Measurements from ENCODE around the gene ZNF831.

ZNF831 gene

DNA sequence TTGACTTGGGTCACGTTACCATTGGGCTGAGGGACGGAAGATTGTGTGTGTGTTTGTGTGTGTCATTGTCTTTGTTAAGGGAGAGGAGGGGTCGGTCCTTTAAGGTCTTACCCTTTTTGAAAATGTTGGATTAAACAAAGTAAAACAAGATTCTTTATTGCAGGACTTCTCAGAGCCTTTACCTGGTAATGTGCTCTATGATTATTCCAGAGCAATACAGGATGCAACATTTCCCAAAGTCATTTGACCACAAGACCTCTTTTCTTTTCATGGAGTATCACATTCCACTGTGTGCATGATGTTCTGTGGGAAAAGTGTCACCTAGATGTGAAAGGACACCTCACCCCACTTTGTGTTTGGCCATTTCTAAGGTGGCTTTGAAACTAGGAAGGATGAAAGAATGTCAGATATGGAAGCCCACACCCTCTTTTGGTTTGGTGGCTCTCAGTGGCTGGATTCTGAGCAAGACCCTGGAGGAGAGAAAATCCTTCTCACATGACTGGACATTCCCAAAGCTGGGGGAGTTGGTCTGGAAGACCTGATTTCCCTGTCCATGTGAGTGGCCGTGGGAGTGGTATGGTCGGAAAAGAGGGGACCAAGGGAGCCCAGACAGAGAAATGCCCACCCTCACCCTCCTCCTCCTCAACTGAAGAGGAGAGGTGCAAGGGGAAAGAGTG lies 18.2 kb upstream of the ZNF831 start:
- in situ Hi-C loops (cut with HindIII; ENCODE audit: low pct_unique_long_range_greater_than_20kb, low sequenced_read_pairs): no loop called here
- no peak for DNase-seq (ENCODE audit: low read depth in 1 of 2, low spot score in 1 of 2)
- no peak for TF ChIP-seq JUND (IDR thresholded peaks at IDR 0.05; ENCODE audit: low read depth)

DNA sequence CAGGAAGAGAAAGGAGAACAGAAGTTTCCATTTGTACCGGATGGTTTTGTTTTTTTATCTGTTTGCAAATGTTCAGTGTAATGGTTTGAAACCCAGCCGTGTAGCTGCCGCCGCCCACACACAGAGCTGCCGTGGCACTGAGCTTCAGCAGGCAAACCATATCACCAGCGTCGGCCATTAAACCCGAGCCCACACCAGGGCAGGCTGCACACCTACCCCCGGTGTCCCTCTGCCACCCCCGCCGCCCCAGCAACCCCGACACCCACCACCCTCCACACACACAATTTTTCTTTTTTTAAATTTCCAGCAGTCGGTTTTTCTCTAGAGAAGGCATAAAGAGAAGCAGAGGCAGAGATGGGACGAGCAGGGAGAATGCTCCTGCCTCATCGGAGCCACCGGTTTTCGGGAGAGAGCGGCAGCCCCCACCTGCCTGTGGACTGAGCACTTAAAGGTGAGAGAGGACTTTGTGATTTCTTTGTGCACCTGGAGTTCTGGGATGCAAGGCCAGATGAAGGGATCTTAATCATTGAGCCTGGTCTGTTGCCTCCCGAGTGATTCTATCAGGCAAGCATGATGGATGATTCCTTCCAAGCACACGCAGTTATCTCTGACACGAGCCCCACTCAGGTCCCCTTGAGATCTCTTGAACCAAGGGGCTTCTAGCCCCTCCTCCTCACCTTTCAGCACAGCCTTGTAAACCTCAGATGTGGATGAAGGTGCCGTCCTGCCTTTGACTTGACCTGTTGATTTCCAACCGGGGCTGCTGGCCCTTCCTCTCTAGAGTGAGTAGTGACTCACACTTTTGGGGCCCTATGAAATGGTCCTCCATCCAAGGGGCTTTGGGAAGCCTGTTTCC lies 17.5 kb upstream of the ZNF831 start:
- in situ Hi-C loops (cut with HindIII; ENCODE audit: low pct_unique_long_range_greater_than_20kb, low sequenced_read_pairs): no loop called here

DNA sequence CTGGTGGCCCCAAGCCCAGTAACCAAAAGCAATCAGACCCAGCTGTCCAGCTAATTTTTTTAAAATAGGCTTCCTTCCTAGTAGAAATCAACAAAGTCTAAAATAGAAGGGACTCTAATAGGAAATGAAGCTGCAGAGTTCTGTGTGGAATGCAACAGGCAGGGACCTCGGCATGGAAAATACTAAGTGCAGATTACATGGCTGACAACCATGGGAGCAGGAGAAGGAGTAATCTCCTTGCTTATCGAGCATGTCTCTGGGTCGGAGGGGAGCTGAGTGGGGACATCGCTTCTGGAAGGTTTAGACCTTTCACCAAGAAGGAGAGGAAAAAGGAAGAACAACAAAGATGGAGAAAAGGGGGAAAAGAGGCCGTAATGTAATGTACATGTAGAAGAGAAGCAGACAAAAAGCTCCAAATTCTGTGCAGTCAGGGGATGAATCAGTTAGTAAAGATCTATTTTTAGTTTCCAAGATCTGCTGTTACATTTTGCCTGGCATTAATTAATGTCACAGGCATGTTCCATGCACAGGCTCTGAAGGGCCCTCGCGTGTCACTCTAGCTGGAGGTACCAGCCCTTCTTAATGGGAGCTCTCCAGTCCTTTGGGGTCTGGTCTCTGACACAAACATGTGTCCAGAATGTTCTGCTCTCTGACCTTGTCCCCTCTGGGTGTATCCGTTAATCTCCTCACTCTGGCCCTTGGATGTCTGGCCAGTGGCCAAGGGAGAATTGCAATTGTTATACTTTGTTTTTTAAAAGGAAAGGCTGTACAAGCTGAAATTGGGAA lies 16.6 kb upstream of the ZNF831 start:
- no peak for DNase-seq (ENCODE audit: low read depth in 1 of 2, low spot score in 1 of 2)
- in situ Hi-C loops (cut with HindIII; ENCODE audit: low pct_unique_long_range_greater_than_20kb, low sequenced_read_pairs): no loop called here
- TF ChIP-seq JUND (IDR thresholded peaks at IDR 0.05; ENCODE audit: low read depth): no peak

More for the DNA sequence above, 17.5 kb upstream of the ZNF831 start:
- no peak for TF ChIP-seq JUND (IDR thresholded peaks at IDR 0.05; ENCODE audit: low read depth)
- DNase-seq (ENCODE audit: low read depth in 1 of 2, low spot score in 1 of 2): no peak

DNA sequence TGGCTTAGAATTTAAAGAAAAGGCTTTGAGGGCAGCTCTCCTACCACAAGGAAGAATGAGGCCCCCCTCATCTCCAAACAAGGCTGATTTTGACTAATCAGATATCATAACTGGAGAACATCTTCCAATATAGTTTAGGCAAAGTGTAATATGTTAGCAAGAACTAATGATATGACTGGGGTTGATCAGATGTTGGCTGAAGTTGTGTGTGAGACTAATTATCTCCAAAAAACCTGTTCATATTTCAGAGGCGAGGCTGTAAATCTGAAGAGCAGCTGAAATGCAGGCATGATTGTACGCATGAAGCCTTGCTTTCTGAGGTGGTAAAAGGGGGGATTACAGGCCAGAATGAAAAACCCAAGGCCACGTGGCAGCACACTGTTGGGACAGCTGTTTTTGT lies 16.0 kb upstream of the ZNF831 start:
- TF ChIP-seq JUND (IDR thresholded peaks at IDR 0.05; ENCODE audit: low read depth): no peak
- in situ Hi-C loops (cut with HindIII; ENCODE audit: low pct_unique_long_range_greater_than_20kb, low sequenced_read_pairs): no loop called here
- DNase-seq (ENCODE audit: low read depth in 1 of 2, low spot score in 1 of 2): no peak

DNA sequence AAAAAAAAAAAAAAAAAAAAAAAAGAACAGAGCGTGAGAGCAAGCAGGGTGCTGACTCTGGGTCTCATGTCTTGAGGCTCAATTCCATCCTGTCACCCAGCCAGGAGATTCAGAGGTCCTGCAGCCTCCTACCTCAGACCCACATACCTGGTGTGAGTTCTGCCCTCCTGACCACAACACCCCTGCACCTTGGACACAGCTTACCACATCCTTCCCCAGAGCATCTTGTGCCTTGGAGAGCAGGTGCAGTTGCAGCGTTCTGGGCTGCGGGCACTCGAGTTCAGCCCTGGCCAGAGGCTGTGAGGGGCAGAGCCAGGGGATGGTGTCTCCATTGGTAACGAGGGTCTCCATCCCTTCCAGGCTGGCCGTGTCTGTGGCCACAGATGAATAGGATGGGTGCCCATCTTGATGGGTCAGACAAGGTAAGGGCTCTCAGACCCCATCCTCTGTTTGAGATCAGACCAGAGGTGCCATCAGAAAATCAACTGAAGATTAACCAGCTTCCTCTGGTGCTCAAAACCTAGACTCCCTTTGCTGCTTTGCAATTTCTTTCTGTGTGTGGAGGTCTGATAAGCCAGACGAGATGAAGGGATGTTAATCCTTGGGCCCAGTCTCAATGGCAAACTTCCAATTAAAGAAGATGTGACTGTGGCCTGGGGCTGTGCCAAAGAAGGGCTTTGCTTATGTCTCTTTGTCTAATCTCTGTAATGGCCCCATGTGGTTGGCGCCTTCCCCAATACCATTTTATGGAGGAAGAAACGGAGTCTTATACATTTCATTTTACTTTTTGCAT lies 14.7 kb upstream of the ZNF831 start:
- no peak for DNase-seq (ENCODE audit: low read depth in 1 of 2, low spot score in 1 of 2)
- in situ Hi-C loops (cut with HindIII; ENCODE audit: low pct_unique_long_range_greater_than_20kb, low sequenced_read_pairs): no loop called here
- TF ChIP-seq JUND (IDR thresholded peaks at IDR 0.05; ENCODE audit: low read depth): no peak

DNA sequence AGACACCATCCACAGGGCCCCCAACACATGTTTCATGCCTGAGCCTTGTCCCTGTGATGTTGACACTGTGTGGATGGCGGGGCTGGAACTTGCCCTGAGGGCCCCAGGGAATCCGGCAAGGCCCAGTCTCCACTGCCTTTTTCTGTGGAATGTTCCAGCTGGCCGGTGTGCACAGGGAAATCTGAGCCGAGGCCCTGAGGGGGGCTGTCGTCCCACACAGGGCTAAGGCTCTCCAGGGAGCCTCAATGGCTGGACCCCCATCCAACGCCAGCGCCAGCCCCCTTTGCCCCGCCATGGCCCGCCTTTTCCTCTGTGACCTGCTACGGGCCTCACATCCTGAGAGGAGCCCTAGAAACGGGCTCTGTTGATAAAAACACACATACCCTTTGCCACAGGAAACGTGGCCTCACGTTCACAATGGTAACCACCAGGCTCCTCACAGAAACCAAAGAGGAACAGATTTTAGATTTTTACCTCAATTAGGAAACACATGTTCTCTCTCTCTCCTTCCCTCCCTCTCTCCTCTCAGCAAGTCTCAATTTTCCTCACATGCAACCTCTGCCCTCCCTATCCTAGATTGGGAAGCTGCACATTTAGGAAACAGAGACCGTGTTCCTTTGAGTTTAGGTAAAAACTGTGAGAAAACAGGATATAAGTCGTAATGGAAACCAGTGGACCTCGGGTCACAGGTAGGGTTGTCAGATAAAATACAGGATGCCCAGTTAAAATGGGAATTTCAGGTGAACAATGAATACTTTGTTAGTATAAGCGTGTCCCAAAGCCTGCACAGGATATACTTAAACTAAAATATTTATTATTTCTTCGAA lies 13.7 kb upstream of the ZNF831 start:
- in situ Hi-C loops (cut with HindIII; ENCODE audit: low pct_unique_long_range_greater_than_20kb, low sequenced_read_pairs): no loop called here
- DNase-seq (ENCODE audit: low read depth in 1 of 2, low spot score in 1 of 2): no peak
- no peak for TF ChIP-seq JUND (IDR thresholded peaks at IDR 0.05; ENCODE audit: low read depth)

DNA sequence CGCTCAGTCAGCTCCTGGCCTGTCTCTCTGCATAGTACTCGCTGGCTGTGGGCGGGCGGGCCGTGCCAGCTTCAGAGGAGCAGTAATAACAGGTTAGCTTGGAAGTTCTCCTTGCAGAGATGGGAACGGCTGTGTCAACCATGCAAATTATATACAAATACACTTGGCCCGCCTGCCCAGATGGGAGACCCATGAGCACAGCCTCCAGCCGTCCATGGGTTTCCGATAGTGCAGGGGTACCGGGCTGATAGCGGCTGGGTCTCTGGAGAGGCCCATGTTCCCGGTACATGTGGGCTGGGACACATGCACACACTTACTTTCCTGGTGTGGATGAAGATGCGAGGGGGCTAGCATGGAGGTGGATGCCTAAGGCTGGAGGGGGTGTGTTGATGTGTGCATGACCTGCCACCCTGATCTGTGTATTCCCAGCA lies 12.8 kb upstream of the ZNF831 start:
- in situ Hi-C loops (cut with HindIII; ENCODE audit: low pct_unique_long_range_greater_than_20kb, low sequenced_read_pairs): no loop called here
- no peak for DNase-seq (ENCODE audit: low read depth in 1 of 2, low spot score in 1 of 2)

DNA sequence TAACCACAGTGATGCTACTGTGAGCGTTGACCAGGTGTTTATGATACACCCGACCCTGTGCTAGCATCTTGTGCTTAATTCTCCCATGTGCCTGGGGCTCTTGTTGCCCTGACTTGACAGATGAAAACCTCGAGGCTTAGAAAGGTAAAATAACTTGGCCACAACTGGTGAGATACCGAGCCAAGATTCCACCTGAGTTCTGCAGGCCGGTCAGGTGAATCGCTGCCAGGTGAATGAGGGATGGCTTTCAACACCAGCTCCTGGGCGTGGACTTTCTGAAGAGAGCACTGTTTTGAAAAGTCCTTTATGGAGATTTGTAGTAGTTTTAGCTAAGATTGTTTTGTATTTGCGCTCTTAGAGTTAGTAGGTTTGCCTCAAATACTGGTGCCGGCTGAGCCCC lies 12.2 kb upstream of the ZNF831 start:
- DNase-seq (ENCODE audit: low read depth in 1 of 2, low spot score in 1 of 2): no peak
- no peak for TF ChIP-seq JUND (IDR thresholded peaks at IDR 0.05; ENCODE audit: low read depth)
- in situ Hi-C loops (cut with HindIII; ENCODE audit: low pct_unique_long_range_greater_than_20kb, low sequenced_read_pairs): no loop called here

More for the DNA sequence above, 12.8 kb upstream of the ZNF831 start:
- no peak for TF ChIP-seq JUND (IDR thresholded peaks at IDR 0.05; ENCODE audit: low read depth)

DNA sequence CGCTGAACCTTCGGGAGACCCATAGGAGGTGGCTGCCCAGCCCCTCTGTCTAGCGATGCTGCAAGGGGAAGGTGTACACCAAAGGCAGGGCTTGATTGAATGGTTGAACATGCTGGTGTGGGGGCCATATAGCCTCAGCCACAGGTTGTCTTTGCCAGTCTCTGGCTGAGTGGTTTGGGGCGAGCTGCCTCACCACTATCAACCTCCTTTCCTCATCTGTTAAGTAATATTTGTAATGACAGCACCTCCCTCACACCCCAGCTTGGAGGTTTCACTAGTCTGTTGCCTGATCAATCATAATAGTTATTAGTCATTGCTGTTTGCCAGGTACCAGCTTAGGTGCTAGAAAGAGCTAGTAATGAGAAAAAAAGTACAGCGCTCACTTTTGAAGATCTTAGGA lies 11.8 kb upstream of the ZNF831 start:
- in situ Hi-C loops (cut with HindIII; ENCODE audit: low pct_unique_long_range_greater_than_20kb, low sequenced_read_pairs): no loop called here
- no peak for DNase-seq (ENCODE audit: low read depth in 1 of 2, low spot score in 1 of 2)
- no peak for TF ChIP-seq JUND (IDR thresholded peaks at IDR 0.05; ENCODE audit: low read depth)

DNA sequence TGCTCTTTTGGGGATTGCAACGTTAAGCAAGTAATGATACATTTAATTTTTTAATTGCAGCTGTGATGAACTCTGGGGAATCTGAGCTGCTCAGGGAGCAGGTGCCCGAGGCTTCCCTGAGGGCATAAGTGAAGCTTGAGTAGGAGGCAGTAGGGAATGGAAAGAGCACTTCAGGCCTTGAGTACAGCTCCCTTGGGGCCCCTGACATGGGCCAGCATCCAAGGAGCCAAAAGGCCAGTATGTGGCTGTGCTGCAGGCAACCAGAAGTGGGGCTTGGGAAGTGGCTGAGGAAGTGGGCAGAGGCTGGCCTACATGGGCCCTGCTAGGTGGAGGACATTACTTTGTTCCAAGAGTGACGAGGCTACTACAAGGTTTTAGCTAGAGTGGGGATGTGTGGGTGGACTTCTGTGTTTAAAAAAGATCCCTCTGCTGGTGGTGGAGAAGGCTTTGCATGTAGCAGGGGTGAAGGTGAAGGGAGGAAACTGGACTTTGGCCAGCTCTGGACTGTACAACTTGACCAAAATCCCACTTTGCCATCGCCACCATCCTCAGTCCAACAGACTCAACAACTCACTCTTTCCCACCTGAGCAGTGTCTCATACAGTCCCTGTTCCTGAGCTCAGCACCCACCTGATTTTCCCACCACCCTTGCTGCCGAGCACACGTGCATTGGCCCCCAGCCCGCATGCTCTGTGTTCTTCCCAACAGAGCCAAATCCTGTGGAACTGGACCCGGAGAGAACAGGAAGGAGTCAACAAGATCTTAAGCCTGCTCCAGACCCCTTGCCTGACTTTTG lies 10.9 kb upstream of the ZNF831 start:
- in situ Hi-C loops (cut with HindIII; ENCODE audit: low pct_unique_long_range_greater_than_20kb, low sequenced_read_pairs): no loop called here
- TF ChIP-seq JUND (IDR thresholded peaks at IDR 0.05; ENCODE audit: low read depth): no peak
- DNase-seq (ENCODE audit: low read depth in 1 of 2, low spot score in 1 of 2): no peak

DNA sequence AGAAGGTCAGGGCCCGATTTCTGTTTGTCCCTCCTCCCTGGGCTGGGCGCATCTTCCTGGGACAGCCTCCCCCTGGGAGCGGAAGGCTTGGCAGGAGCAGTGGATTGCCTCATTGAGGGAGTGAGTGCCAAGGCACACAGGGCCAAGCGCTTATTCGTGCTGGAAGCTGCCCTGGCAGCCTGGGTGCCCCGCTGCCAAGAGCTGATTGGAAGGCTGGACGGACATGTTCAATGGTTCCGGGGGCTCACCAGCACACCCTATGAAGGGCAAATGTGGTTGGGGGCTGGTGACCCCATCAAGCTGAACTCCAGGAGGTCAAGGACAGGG lies 10.3 kb upstream of the ZNF831 start:
- no peak for DNase-seq (ENCODE audit: low read depth in 1 of 2, low spot score in 1 of 2)
- no peak for TF ChIP-seq JUND (IDR thresholded peaks at IDR 0.05; ENCODE audit: low read depth)
- in situ Hi-C loops (cut with HindIII; ENCODE audit: low pct_unique_long_range_greater_than_20kb, low sequenced_read_pairs): no loop called here

All from T47D (cell line).